HG03196 (cell line): ENCODE data around the gene ABI2.
"Not testable (repeated sequence)": the region's sequence is repeated elsewhere in the genome, so short reads cannot be mapped to it uniquely, and the experiment has no call there.

Experiments
- ATAC-seq: cut with Tn5 transposase; IDR thresholded peaks from one replicate; pipeline ENCODE4 v1.9.1; 2021; ENCODE audit not compliant: unreplicated experiment

Gene ABI2

DNA sequence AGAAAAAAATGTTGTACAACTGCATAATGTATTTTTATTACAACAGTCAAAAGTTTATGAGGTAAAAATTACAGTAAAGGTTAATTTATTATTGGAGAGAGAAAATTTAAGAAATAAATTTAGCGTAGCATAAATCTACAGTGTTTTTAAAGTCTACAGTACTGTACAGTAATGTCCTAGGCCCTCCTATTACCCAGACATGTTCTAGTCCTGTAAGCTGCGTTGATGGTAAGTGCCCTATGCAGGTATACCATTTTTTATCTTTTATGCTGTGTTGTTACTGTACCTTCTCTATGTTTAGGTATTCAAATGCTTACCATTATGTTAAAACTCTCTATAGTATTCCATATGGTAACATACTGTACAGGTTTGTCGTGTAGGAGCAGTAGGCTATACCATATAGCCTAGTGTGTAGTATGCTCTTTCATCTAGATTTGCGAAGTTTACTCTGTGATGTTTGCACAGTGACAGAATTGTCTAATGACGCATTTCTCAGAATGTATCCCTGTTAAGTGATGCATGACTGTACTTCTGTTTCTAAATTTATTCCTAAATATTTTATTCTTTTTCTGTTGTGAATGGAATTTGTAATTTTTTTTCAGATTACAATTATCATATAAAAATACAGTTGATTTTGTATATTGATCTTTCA lies 24.5 kb downstream of the ABI2 start:
- no peak for ATAC-seq

DNA sequence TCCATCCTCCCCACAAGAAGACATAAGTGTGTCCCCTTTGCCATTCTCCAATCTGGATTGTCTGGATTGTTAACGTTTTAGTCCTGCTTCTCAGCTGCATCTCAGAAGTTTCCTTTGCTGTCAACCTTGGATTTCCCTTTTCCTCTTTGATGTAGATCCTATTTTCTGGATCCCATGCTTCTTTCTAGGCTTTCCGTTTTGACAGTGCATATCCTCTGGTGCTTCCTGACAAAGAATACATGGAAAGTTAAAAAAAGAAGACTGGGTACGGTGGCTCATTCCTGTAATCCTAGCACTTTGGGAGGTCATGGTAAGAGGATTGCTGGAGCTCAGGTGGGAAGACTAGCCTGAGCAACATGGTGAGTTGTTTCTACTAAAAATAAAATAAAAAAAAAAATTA lies 26.8 kb downstream of the ABI2 start:
- ATAC-seq = no peak

DNA sequence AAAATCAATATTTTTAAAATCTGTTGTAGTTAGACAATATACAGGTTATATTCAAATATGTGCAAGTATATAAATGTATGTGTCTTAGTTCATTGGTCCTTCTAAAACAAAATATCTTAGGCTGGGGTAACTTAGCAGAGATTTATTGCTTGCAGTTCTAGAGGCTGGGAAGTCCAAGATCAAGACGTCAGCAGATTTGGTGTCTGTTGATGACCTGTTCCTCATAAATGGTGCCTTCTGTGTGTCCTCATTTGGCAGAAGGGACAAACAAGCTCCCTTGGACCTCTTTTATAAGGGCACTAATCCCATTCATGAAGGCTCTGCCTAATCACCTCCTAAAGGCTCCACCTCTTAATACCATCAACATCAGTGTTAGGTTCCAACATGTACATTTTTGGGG lies 31.3 kb downstream of the ABI2 start:
- ATAC-seq = no peak

DNA sequence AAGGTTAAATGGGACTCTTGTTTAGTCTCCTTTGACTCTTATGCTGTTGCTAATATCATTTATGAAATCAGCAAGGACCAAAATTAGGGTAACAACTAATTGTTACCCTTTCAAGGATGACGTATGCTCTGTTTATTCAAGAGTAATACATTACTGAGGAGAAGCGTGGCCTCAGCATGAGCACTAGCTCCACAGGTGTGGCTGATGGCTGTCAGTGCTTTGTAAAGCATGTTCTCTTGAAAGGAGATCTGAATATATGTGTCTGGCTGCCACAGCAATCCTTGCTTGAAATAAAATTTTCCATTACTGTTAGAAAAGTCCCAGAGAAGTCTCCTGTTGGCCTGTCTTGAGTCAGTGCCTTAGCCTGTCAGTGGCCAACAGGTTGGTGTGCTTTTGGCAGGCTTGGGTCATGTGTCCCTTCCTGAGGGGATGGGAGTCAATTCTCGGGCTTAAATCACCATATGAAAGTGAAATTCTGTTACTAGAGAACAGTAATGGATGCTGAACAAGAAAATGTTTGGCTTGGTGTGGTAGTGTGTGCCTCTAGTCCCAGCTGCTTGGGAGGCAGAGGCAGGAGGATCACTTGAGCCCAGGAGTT lies 32.7 kb downstream of the ABI2 start:
- peak; percentile 67 for ATAC-seq

DNA sequence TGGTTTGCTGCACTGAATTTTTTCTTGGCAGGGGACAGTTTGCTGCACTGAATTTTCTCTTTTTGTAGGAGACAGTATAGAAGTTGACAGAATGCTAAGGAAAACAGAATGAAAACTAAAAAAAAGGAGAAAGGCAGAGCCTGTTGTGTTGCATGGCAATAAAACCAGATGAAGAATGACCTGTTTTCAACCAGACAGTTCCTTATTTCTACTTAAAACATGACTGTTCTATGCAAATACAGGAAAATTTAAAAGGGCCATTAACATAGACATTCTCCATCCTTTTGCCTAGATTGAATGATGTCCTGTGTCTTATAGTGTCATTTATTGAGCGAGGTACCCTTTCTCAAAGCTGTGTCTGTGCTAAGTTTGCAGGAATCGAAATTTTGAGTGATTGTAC lies 33.3 kb downstream of the ABI2 start:
- ATAC-seq = peak; percentile 9

DNA sequence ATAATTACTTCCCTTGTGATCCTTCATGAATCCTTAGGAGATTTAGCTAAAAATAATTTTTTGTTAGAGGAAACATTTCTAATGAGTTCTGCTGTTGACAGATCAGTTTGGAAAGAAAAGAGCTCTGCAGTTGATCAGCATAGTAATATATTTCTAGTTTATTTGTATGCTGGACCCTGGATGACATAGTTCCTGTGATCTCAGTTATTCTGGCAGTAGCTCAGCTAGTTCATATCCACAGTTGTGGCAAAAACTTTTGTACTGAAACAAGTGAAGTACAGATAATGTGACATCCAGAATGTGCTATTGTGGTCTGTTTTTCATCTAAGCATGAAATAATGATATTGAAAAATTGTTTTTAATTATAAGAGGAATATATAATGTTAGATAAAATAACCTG lies 33.7 kb downstream of the ABI2 start:
- ATAC-seq = no peak

DNA sequence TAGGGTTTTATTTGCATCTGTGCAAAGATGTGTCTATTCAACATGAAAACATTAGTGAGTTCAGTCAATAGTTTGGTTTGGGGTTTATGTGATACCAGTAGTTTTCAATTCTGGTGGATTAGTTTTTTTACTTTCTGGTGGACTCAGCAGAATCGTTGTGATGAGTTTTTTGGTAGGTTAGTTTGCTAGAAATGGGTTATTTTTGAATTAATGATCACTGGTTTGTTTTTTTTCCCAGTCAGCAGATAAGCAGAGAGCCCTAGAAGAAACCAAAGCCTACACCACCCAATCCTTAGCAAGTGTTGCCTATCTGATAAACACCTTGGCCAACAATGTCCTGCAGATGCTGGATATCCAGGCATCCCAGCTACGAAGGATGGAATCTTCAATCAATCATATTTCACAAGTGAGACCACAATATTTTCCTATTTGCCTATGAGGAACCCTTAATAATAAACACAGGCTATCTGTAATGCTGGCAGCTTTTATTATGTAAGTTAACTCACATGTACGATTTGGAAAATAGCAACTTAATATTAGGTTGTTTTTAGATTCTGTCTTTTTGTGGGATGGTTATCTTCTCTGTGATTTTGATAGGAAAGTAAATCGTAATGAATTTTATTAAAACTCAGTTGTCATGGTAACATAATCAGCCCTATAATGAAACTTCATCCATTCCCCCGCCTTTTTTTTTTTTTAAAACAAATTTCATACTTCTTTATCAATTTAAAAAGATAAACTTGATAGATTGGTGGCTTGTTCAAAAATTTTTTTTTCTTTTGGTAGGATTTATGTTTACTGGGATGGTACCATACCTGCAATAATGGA lies 38.7 kb downstream of the ABI2 start:
- no peak for ATAC-seq

DNA sequence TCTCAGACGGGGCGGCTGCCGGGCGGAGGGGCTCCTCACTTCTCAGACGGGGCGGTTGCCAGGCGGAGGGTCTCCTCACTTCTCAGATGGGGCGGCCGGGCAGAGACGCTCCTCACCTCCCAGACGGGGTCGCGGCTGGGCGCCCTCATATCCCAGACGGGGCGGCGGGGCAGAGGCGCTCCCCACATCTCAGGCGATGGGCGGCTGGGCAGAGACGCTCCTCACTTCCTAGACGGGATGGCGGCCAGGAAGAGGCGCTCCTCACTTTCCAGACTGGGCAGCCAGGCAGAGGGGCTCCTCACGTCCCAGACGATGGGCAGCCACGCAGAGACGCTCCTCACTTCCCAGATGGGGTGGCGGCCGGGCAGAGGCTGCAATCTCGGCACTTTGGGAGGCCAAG lies 44.5 kb downstream of the ABI2 start:
- ATAC-seq = not testable (repeated sequence)

DNA sequence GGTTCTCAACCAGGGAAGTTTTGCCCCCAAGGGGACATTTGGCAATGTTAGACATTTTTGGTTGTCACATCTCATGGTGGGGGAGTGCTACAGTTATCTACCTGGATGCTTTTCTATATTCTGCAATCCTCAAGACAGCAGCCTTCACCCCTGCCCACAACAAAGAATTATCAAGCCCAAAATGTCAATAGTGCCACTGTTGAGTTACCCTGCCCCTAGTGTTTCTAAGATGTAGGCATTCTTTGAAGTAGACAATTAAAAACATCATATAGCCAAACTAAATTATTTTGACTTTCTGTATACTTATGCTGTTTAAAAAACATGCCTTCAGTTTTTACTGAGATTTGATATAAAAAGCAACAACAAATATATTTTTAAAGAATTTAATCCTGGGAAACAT lies 48.0 kb downstream of the ABI2 start:
- ATAC-seq = no peak

DNA sequence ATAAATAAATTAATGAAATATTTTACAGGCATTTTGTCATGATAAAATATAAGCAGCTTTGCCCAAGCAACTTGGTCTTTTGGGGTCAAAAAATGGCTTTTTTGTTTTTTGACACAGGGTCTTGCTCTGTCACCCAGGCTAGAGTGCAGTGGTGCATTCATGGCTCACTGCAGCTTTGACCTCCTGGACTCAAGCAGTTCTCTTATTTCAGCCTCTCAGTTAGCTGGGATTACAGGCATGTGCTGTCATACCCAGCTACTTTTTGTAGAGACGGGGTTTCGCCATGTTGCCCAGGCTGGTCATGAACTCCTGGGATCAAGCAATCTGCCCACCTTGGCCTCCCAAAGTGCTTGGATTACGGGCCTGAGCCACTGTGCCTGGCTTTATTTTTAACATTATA lies 51.0 kb downstream of the ABI2 start:
- no peak for ATAC-seq

DNA sequence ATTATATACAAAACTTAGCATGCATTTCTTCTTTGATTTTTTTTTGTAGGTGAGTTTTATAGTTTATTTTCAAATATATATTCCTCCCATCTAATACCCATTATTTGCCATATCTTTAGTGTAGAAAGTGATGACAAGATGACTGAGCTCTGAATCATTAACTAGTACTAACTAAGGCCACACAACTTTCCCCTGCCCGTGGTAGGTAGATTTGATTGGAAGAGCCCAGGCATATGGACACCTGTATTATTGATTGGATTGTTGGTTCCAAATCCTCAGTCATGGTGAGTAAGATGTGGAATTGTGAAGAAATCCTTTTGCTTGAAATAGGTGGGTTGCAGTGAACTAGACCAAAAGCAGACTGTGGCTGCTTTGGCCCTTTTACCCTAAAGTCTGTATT lies 54.8 kb downstream of the ABI2 start:
- ATAC-seq = no peak

DNA sequence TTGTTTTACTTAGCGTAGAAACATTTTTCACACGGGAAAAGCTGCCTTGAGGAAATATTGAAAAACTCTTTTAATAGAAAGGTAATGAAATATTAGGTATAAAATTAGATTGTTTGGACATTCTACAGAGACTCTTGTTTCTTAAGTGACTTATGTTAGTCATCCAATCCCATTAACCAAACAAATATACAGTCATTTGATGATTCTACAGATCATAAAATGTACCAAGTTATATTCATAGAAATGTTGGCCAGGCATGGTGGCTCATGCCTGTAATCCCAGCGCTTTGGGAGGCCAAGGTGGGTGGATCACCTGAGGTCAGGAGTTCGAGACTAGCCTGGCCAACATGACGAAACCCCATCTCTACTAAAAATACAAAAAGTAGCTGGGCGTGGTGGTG lies 60.0 kb downstream of the ABI2 start:
- not testable (repeated sequence) for ATAC-seq

DNA sequence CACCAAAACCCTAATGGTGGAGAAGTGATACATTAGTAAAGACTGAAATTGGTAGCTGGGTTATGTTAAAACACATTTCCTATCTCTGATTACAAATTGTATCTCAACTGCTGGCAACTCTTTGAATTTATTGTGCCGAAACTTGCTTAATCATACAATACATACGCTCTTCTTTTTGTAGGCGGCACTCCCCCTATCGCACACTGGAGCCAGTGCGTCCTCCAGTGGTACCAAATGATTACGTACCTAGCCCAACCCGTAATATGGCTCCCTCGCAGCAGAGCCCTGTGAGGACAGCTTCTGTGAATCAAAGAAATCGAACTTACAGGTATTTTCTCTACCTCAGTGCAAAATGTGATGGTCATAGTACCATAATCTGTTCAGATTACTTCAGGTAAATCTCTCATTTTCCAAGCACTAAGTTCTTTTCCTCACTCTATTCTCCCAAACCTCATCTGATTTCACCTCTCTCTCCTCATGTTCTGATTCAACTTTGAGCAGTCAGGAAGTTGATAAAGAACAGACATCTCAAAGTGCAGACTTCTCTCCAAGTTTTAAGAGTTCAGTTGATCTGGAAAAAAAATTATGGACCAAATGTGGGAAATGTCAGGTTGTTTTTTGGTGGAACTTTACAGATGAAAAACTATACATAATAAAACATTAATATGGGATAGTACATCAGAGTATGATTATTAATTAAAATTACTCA lies 66.5 kb downstream of the ABI2 start:
- no peak for ATAC-seq

DNA sequence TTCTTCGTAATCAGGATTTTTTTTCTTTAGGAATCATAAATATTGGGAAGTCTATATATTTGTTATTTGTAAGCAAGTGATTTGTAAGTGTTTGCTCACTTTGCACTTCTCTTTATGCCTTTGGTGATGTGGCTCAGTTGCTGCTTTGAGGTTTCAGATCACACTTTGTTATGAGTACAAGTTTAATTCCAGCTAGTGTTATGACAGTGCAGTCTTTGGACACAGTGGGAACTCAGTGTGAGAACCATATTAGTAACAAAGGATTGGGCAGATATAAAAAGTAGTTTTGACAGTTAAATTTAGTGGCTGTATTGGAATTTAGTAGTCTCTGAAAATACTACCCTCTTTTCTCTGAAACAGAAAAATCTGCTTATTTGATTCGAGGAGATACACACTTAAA lies 67.7 kb downstream of the ABI2 start:
- no peak for ATAC-seq

DNA sequence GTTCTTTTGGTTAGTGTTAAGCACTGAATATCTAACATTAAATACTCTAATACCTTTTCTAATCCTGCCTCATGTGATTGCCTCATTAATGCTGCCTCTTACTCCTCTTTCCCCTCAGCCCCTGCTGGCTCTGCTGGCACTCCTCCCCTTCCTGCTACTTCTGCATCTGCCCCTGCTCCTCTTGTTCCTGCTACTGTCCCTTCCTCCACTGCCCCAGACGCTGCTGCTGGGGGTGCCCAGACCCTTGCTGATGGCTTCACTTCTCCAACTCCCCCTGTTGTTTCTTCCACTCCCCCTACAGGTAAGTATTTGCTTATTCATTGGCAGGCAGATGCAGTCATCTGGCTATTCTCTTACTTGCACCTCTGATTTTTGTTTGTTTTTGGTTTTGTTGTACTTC lies 68.5 kb downstream of the ABI2 start:
- ATAC-seq = no peak

DNA sequence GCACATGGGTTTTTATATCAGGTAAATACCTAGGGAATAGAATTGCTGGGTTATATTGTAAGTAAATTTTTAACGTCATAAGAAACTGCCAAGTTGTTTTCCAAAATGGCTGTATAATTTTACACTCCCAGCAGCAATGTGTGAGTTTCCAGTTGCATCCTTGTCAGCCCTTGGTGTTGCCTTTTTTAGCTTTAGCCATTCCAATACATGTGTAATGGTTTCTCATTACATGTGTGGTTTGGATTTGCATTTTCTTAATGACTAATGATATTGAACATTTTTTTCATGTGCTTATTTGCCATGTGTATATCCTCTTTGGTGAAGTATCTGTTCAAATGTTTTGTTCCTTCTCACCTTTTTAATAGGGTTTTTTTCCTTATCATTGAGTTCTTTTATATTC lies 70.8 kb downstream of the ABI2 start:
- no peak for ATAC-seq

DNA sequence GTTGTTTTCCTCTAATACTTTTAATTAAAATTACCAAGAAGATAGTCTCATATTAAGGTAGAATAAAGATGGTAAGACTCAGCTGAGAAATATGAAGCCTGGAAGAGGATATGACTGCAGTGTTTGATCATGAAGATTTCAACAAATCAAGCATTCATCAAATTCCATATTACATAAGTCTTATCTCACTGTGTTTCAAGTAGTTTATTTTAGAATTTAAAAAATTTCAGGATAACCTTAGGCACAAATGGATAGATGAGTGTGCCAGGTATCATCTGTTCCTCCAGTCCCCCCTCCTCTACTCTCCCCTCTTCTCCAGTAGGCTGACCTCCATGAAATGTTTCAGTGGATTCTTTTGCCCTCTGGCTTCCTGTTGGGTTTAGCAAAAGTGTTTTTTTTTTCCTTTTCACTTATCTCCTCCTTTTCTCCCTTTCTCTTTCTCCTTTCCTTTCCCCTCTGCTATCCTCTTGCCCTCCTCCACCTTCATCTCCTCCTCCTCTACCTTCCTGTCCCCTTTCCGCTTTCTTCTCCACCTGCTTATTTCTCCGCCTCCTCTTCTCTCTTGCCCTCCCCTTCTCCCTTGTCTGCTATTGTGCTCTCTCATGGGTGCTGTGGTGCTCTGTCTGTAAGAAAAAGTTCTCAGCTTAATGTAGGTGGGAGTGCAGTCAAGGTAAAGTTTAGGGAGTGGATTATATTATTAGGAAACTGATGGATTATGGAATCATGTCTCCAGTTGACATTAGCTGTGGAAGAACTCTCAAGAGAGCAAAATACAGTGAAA lies 72.8 kb downstream of the ABI2 start:
- no peak for ATAC-seq

DNA sequence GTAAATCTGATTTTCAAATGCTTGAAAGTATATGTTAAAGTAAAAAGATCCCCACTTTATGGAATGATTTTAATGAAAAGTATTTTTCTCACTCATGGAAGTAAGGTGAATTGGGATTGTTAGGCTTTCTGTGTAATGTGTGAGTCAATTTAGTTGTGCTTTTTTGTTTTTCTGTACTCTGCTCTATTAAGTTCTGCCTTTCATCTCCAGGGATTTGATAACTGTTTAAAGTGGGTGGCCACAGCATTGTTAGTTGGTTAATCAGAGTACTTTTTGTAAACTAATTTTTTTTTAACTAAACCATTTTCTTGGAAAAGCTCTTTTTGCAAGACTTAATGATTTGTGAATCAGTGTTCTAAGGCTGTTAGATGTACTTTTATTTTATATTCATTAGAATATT lies 76.8 kb downstream of the ABI2 start:
- no peak for ATAC-seq

DNA sequence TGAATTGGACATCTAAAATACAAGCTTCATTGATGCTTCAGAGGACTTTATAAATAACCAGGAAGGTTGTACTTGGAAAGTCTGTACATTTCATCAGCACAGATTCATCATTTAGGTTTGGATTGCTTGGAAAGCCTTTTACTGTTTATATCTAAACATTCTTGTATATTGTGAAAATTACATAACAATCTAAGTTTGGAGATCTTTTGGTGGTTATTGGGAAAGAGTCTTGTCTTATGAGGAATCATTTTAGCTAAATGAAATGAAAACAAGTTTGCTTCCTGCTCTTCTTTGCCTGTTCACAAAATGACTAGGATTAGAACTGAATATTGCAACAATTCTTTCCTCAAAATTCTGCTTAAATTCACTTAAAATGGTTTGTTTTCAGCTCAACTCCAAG lies 79.3 kb downstream of the ABI2 start:
- ATAC-seq = no peak

DNA sequence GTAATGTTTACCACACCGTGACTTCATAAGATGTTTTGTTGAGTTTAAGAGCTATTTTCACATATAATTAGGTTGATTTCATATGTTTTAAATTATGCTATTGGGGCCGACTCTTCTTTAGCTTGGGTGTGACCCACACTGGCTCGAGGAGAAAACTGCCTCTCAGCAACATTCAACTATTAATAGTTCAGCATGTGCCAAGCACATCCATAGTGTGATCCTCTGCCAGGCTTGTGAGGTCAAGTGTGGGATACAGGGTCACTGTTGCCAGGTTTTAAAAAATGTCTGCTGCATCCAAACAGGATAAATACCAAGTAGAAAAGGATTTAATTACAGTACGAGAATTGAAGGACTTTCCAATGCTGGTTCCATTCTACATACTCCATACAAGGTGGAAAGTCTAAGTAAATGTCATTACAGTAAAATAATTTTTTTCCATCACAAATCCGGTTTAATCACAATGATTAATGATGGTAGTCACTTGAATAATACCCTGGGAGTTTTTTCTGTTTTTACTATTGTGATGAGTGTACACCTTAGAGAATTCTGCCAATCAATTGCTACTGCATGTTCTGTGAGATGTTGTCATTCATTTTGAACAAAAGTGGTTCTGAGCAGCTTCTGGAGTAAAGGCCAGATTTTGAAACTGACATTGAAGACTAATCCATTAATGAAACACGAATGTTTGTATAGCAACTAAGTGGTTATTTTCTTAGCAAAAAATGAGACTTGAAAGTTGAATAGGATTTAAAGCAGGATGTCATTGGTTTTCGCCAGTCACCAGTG lies 84.5 kb downstream of the ABI2 start:
- no peak for ATAC-seq
